IMR-90 (cell line): ENCODE measurements around the gene TIFAB. TPM values are rescaled to one million over a fixed set of nuclear protein-coding genes. Genes with fewer than 3 reads are reported as not detected.

Experiments
- ATAC-seq: fragments of 200-7000 bp; cut with Tn5 transposase; 2 replicates; pipeline ENCODE4 v1.9.1; 2020; ENCODE audit warnings: low read depth, mild to moderate bottlenecking, moderate library complexity
- BruUV-seq: library from RNA; stranded (reverse); fragments of 400-500 nt; replicated peaks from 2 replicates; lab custom pipeline; 2021; lab: Mats Ljungman, UMichigan
- CTCF ChIA-PET: fragments of 300-600 bp; formaldehyde crosslinking; extraction: SDS; loops from one replicate; lab custom pipeline; 2021; ENCODE audit warnings: antibody characterized with exemption; lab: Yijun Ruan, JAX
- POLR2A ChIA-PET: fragments of 300-600 bp; sonication (Branson Sonifier 250); formaldehyde crosslinking; loops from one replicate; lab custom pipeline; 2022; ENCODE audit warnings: antibody characterized with exemption; ENCODE audit not compliant: unreplicated experiment; lab: Charles Lee
- DNase-seq: peaks from one replicate; pipeline ENCODE4 v3.0.0; 2013
- H2AFZ ChIP-seq: replicated peaks from 2 replicates; pipeline ENCODE3; 2013; ENCODE audit warnings: low read length, mild to moderate bottlenecking; ENCODE audit not compliant: poor library complexity
- H2AK5ac ChIP-seq: 2 replicates; pipeline ENCODE4 v1.6.1; 2013; ENCODE audit warnings: low read depth, low read length, inconsistent platforms
- H2AK9ac ChIP-seq: replicated peaks from 2 replicates; pipeline ENCODE3; 2013; ENCODE audit warnings: mild to moderate bottlenecking, low read depth, low read length, moderate library complexity; ENCODE audit not compliant: poor library complexity
- H2BK120ac ChIP-seq: 2 replicates; pipeline ENCODE4 v1.6.1; 2013; ENCODE audit warnings: low read depth, low read length, inconsistent platforms
- H2BK15ac ChIP-seq: 3 replicates; pipeline ENCODE4 v1.6.1; 2013; ENCODE audit warnings: low read depth, low read length, inconsistent platforms
- H2BK20ac ChIP-seq: 2 replicates; pipeline ENCODE4 v1.6.1; 2013; ENCODE audit warnings: low read depth, mild to moderate bottlenecking, inconsistent platforms, low read length, moderate library complexity
- H2BK5ac ChIP-seq: 2 replicates; pipeline ENCODE4 v1.6.1; 2013; ENCODE audit warnings: mild to moderate bottlenecking, low read depth, low read length, inconsistent platforms; ENCODE audit not compliant: poor library complexity, severe bottlenecking
- H3K14ac ChIP-seq: replicated peaks from 2 replicates; pipeline ENCODE4 v1.6.1; 2013; ENCODE audit warnings: low read depth, low read length, inconsistent platforms
- H3K18ac ChIP-seq: 2 replicates; pipeline ENCODE4 v1.6.1; 2013; ENCODE audit warnings: low read depth, low read length, control low read depth
- H3K23ac ChIP-seq: 2 replicates; pipeline ENCODE4 v1.6.1; 2013; ENCODE audit warnings: low read depth, low read length, inconsistent platforms
- H3K27ac ChIP-seq: 2 replicates; pipeline ENCODE4 v1.5.1; 2013; ENCODE audit warnings: mild to moderate bottlenecking, control low read depth, low read length; ENCODE audit not compliant: insufficient read depth
- H3K27me3 ChIP-seq: 2 replicates; pipeline ENCODE4 v1.6.1; 2013; ENCODE audit warnings: low read length; ENCODE audit not compliant: control insufficient read depth, insufficient read depth
- H3K36me3 ChIP-seq: 2 replicates; pipeline ENCODE4 v1.6.1; 2013; ENCODE audit warnings: low read length, mixed read lengths; ENCODE audit not compliant: control insufficient read depth, insufficient read depth
- H3K4ac ChIP-seq: 2 replicates; pipeline ENCODE4 v1.6.1; 2013; ENCODE audit warnings: low read depth, low read length, inconsistent platforms
- H3K4me1 ChIP-seq: 2 replicates; pipeline ENCODE4 v1.6.1; 2013; ENCODE audit warnings: low read length, mixed read lengths; ENCODE audit not compliant: control insufficient read depth, insufficient read depth
- H3K4me2 ChIP-seq: 2 replicates; pipeline ENCODE4 v1.6.1; 2013; ENCODE audit warnings: low read depth, mild to moderate bottlenecking, control low read depth, low read length, moderate library complexity
- H3K4me3 ChIP-seq: 2 replicates; pipeline ENCODE4 v1.5.1; 2013; ENCODE audit warnings: low read depth, mild to moderate bottlenecking, control low read depth, low read length, moderate library complexity; ENCODE audit not compliant: insufficient read depth
- H3K56ac ChIP-seq: 2 replicates; pipeline ENCODE4 v1.6.1; 2013; ENCODE audit warnings: low read length, inconsistent platforms; ENCODE audit not compliant: insufficient read depth; ENCODE audit errors: extremely low read depth
- H3K79me1 ChIP-seq, 2 experiments: 2 replicates each; pipeline ENCODE4 v1.6.1; 2013; ENCODE audit warnings: low read length in 2 of 2, inconsistent platforms in 1 of 2, low read depth in 1 of 2
- H3K9ac ChIP-seq: 2 replicates; pipeline ENCODE4 v1.6.1; 2013; ENCODE audit warnings: low read depth, low read length, control low read depth
- H3K9me1 ChIP-seq: 2 replicates; pipeline ENCODE4 v1.6.1; 2013; ENCODE audit warnings: low read length, inconsistent platforms; ENCODE audit not compliant: insufficient read depth
- H3K9me3 ChIP-seq: 2 replicates; pipeline ENCODE4 v1.6.1; 2013; ENCODE audit warnings: low read length; ENCODE audit not compliant: control insufficient read depth, insufficient read depth
- H4K20me1 ChIP-seq: 2 replicates; pipeline ENCODE4 v1.6.1; 2013; ENCODE audit warnings: low read length, inconsistent platforms; ENCODE audit not compliant: insufficient read depth
- H4K5ac ChIP-seq: 2 replicates; pipeline ENCODE4 v1.6.1; 2013; ENCODE audit warnings: mild to moderate bottlenecking, low read depth, low read length, control low read depth
- H4K8ac ChIP-seq, 2 experiments: 2 replicates each; pipeline ENCODE4 v1.6.1; 2013; ENCODE audit warnings: low read depth in 2 of 2, low read length in 2 of 2, control low read depth in 1 of 2, inconsistent platforms in 1 of 2
- H4K91ac ChIP-seq: 2 replicates; pipeline ENCODE4 v1.6.1; 2013; ENCODE audit warnings: low read depth, low read length, inconsistent platforms; ENCODE audit not compliant: insufficient read depth
- SMC3 ChIP-seq: fragments of 150-350 bp; IDR thresholded peaks from 2 replicates; pipeline ENCODE4 v1.6.1; 2016; ENCODE audit warnings: low read depth, mild to moderate bottlenecking, antibody characterized with exemption, low read length, moderate library complexity
- WGBS, 2 experiments: methylation state at CpG; one replicate each; pipeline versions ENCODE4 v1.1.5 to v1.1.7; 2013; ENCODE audit warnings: missing lambda C conversion rate in 2 of 2; ENCODE audit not compliant: insufficient read length in 1 of 2; ENCODE audit errors: extremely low coverage in 2 of 2; 5-methylcytosine and 5-hydroxymethylcytosine counted together
- dilution Hi-C: fragments of 300-500 bp; cut with HindIII; formaldehyde crosslinking; loops from one replicate; pipeline ENCODE4 v1.14.3; 2018; ENCODE audit warnings: low sequenced_read_pairs; ENCODE audit not compliant: unreplicated experiment
- in situ Hi-C: fragments of 300-500 bp; cut with MboI; formaldehyde crosslinking; loops from 3 replicates; pipeline ENCODE4 v1.14.3; 2019; ENCODE audit warnings: low sequenced_read_pairs, inconsistent platforms, mixed read lengths
- intact Hi-C: fragments of 100-400 bp; cut with micrococcal nuclease; formaldehyde crosslinking; loops from 2 replicates; pipeline ENCODE4 v1.10.0; 2022
- polyA plus RNA-seq, 3 experiments: library from polyadenylated mRNA; depleted of rRNA; stranded (reverse); fragments of >200 nt; gene quantifications; 2 replicates each; pipeline ENCODE4 v1.2.3, GENCODE V29; 2012; ENCODE audit warnings: low replicate concordance in 1 of 3
- total RNA-seq: library from RNA; depleted of rRNA; stranded (reverse); fragments of >200 nt; gene quantifications from 2 replicates; pipeline ENCODE4 v1.2.3, GENCODE V29; 2012

The TIFAB gene
- total and polyA plus RNA-seq, 2 of the 4 experiments (the other 2 are of a cell fraction), result not detected

- Histone ChIP-seq H3K9me1 (peaks cover 9% of the 10 kb centered on the region), H4K8ac (no peak overlapping the region), H3K23ac (no peak overlapping the region), H3K4me2 (no peak overlapping the region), H4K91ac (no peak overlapping the region), H2BK15ac (no peak overlapping the region), H3K9ac (no peak overlapping the region), H2AK9ac (no peak overlapping the region), H3K9me3 (no peaks in the 10 kb centered on the region), H4K5ac (no peak overlapping the region), H2BK20ac (no peak overlapping the region), H3K14ac (no peak overlapping the region), H3K4ac (no peak overlapping the region), H3K27ac (no peak overlapping the region), H4K20me1 (no peaks in the 10 kb centered on the region), H3K56ac (no peak overlapping the region), H2BK5ac (no peak overlapping the region), H2AFZ (no peak overlapping the region), H3K36me3 (no peaks in the 10 kb centered on the region), H3K27me3 (no peaks in the 10 kb centered on the region; the same call in 1 of the 2 replicates), H3K4me3 (no peak overlapping the region), H3K79me1 (no peaks in the 10 kb centered on the region), H3K4me1 (peaks cover 11% of the 10 kb centered on the region), H3K18ac (no peak overlapping the region), H2BK120ac (no peak overlapping the region), H2AK5ac (no peak overlapping the region)
- no peak for ATAC-seq
- DNase-seq, result no peak
- CTCF ChIA-PET, result interaction anchor here (1.3 to 1.4 kb wide), 3 partner anchors 15 to 125 kb away, joined by 3 read pairs; no protein-coding TSS in a partner anchor
- in situ Hi-C loops, result no loop called here
- POLR2A ChIA-PET, result no interaction called here
- WGBS, 2 experiments, result 80% methylated on average over 1 of the region's 6 CpGs; no CpG with 5 or more reads in 1 of the 2 experiments
- intact Hi-C loops, result no loop called here
- dilution Hi-C loops, result no loop called here
- TF ChIP-seq SMC3, result no peak
- no TSS peak for BruUV-seq
These were observed 11.2 kb downstream of the TIFAB start for GRCh38 chr5:135440916-135441315.
